ENCODE data around the gene KLF2.

The KLF2 gene

GRCh38 chr19:16308081-16308480 is 16.5 kb upstream of the KLF2 start:
- no peaks in the 10 kb centered on the region for H3K27me3 ChIP-seq (ENCODE audit: insufficient read depth, insufficient read length)

GRCh38 chr19:16309643-16310042 is 15.0 kb upstream of the KLF2 start:
- no peak for TF ChIP-seq SUZ12 (IDR thresholded peaks at IDR 0.05; ENCODE audit: extremely low read depth, insufficient read depth, insufficient read length)
- no peak for TF ChIP-seq ZNF274 (IDR thresholded peaks at IDR 0.05; ENCODE audit: low read depth, low read length)
- TF ChIP-seq YY1 (IDR thresholded peaks at IDR 0.05; ENCODE audit: insufficient read depth, insufficient read length) = no peak
- Histone ChIP-seq H3K27me3 (ENCODE audit: insufficient read depth, insufficient read length) (no peaks in the 10 kb centered on the region), H3K4me1 (ENCODE audit: insufficient read depth, insufficient read length) (peaks cover 5% of the 10 kb centered on the region), H3K36me3 (ENCODE audit: insufficient read depth, insufficient read length, low read length) (no peaks in the 10 kb centered on the region), H3K9ac (ENCODE audit: insufficient read length, low read depth) (no peak overlapping the region), H3K9me3 (ENCODE audit: insufficient read depth, low read length) (no peaks in the 10 kb centered on the region), H3K4me3 (ENCODE audit: insufficient read length, low read depth) (no peak overlapping the region)
- DNase-seq (ENCODE audit: low read depth, low spot score) = no peak

More at GRCh38 chr19:16308081-16308480, 16.5 kb upstream of the KLF2 start:
- Histone ChIP-seq H3K36me3 (ENCODE audit: insufficient read depth, insufficient read length, low read length) (no peaks in the 10 kb centered on the region), H3K9ac (ENCODE audit: insufficient read length, low read depth) (no peak overlapping the region), H3K4me1 (ENCODE audit: insufficient read depth, insufficient read length) (peaks cover 5% of the 10 kb centered on the region), H3K9me3 (ENCODE audit: insufficient read depth, low read length) (no peaks in the 10 kb centered on the region), H3K4me3 (ENCODE audit: insufficient read length, low read depth) (no peak overlapping the region)
- DNase-seq (ENCODE audit: low read depth, low spot score) = no peak
- no peak for TF ChIP-seq ZNF274 (IDR thresholded peaks at IDR 0.05; ENCODE audit: low read depth, low read length)
- no peak for TF ChIP-seq YY1 (IDR thresholded peaks at IDR 0.05; ENCODE audit: insufficient read depth, insufficient read length)
- no peak for TF ChIP-seq SUZ12 (IDR thresholded peaks at IDR 0.05; ENCODE audit: extremely low read depth, insufficient read depth, insufficient read length)

DNA sequence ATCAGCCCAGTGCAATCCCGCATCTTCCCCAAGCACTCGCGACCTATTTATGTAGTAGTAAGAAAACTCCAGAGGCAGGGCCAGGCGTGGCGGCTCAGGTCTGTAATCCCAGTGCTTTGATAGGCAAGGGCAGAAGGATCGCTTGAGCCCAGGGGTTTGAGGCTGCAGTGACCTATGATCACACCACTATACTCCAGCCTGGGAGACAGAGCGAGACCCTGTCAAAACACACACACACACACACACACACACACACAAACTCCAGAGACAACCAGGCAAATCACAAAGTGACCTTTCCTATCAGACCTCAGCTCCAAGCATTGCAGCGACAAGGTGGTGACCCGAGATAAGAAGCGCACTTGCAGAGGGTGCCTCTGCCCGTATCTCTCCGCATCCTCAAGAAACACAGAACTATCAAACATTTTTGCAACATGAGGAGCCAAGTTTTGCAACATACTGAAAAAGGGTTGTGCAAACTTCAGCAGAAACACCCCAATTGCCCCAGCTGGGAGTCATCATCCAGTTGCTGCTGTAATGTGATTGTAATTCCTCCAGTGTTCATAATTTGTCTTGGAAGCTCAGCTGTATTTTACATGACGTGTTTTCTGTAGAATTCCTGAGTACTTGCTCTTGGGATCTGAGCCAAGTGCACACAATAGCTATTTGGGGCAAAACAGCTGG is 8.7 kb upstream of the KLF2 start:
- H3K9me3 ChIP-seq (ENCODE audit: insufficient read depth, low read length) = no peaks in the 10 kb centered on the region; the same call in 1 of the 2 replicates
- H3K9ac ChIP-seq (ENCODE audit: insufficient read length, low read depth) = no peak overlapping the region
- H3K36me3 ChIP-seq (ENCODE audit: insufficient read depth, insufficient read length, low read length) = no peaks in the 10 kb centered on the region
- TF ChIP-seq ZNF274 (IDR thresholded peaks at IDR 0.05; ENCODE audit: low read depth, low read length) (no peak), SUZ12 (IDR thresholded peaks at IDR 0.05; ENCODE audit: extremely low read depth, insufficient read depth, insufficient read length) (no peak), YY1 (IDR thresholded peaks at IDR 0.05; ENCODE audit: insufficient read depth, insufficient read length) (no peak)
- no peaks in the 10 kb centered on the region for H3K27me3 ChIP-seq (ENCODE audit: insufficient read depth, insufficient read length)
- no peak for DNase-seq (ENCODE audit: low read depth, low spot score)
- no peak overlapping the region for H3K4me3 ChIP-seq (ENCODE audit: insufficient read length, low read depth)
- no peaks in the 10 kb centered on the region for H3K4me1 ChIP-seq (ENCODE audit: insufficient read depth, insufficient read length)

- no peak overlapping the region for H3K9ac ChIP-seq (ENCODE audit: insufficient read length, low read depth)
- no peak for DNase-seq (ENCODE audit: low read depth, low spot score)
- no peaks in the 10 kb centered on the region for H3K27me3 ChIP-seq (ENCODE audit: insufficient read depth, insufficient read length)
- TF ChIP-seq YY1 (IDR thresholded peaks at IDR 0.05; ENCODE audit: insufficient read depth, insufficient read length) = no peak
- TF ChIP-seq ZNF274 (IDR thresholded peaks at IDR 0.05; ENCODE audit: low read depth, low read length) = no peak
- TF ChIP-seq SUZ12 (IDR thresholded peaks at IDR 0.05; ENCODE audit: extremely low read depth, insufficient read depth, insufficient read length) = no peak
- H3K36me3 ChIP-seq (ENCODE audit: insufficient read depth, insufficient read length, low read length) = no peaks in the 10 kb centered on the region
- no peak overlapping the region for H3K4me3 ChIP-seq (ENCODE audit: insufficient read length, low read depth)
- no peaks in the 10 kb centered on the region for H3K4me1 ChIP-seq (ENCODE audit: insufficient read depth, insufficient read length)
- no peaks in the 10 kb centered on the region; the same call in 1 of the 2 replicates for H3K9me3 ChIP-seq (ENCODE audit: insufficient read depth, low read length)
Measured at GRCh38 chr19:16316506-16316882, 8.1 kb upstream of the KLF2 start.

DNA sequence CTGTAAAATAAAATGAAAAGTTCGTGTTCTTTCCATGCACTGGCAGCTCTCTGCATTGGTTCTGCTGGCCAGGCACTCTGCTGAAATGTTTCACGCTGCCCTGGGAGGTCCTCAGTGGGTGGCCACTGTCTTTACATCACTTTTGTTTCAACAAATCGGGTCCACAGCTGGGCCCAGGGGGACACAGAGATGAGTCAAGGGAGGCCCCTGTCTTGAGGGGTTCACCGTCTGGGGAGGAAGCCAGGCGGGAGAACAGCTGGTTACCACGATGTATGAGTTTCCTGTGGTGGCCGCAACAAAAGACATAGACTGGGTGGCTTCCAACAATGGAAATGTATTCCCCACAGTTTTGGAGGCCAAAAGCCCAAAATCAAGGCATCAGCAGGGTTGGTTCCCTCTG is 5.1 kb upstream of the KLF2 start:
- no peak for DNase-seq (ENCODE audit: low read depth, low spot score)
- no peak for TF ChIP-seq ZNF274 (IDR thresholded peaks at IDR 0.05; ENCODE audit: low read depth, low read length)
- no peak for TF ChIP-seq SUZ12 (IDR thresholded peaks at IDR 0.05; ENCODE audit: extremely low read depth, insufficient read depth, insufficient read length)
- no peak for TF ChIP-seq YY1 (IDR thresholded peaks at IDR 0.05; ENCODE audit: insufficient read depth, insufficient read length)
- Histone ChIP-seq H3K4me3 (ENCODE audit: insufficient read length, low read depth) (no peak overlapping the region), H3K9me3 (ENCODE audit: insufficient read depth, low read length) (no peaks in the 10 kb centered on the region; the same call in 1 of the 2 replicates), H3K9ac (ENCODE audit: insufficient read length, low read depth) (no peak overlapping the region), H3K36me3 (ENCODE audit: insufficient read depth, insufficient read length, low read length) (no peaks in the 10 kb centered on the region), H3K4me1 (ENCODE audit: insufficient read depth, insufficient read length) (no peaks in the 10 kb centered on the region), H3K27me3 (ENCODE audit: insufficient read depth, insufficient read length) (peaks cover 19% of the 10 kb centered on the region)

DNA sequence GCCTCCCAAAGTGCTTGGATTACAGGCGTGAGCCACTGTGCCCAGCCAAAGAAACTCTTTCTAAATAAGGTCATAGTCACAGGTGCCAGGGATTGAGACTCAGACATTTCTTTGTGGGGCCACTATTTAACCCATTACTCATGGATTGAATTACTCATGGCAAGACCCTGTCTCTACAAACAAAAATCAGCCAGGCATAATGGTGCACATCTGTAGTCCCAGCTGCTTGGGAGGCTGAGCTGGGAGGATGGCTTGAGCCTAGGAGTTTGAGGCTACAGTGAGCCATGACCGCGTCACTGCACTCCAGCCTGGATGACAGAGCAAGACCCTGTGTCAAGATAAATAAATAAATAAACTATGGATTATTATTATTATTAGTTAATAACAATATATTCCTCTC is 3.6 kb upstream of the KLF2 start:
- no peaks in the 10 kb centered on the region; the same call in 1 of the 2 replicates for H3K9me3 ChIP-seq (ENCODE audit: insufficient read depth, low read length)
- TF ChIP-seq YY1 (IDR thresholded peaks at IDR 0.05; ENCODE audit: insufficient read depth, insufficient read length) (no peak), SUZ12 (IDR thresholded peaks at IDR 0.05; ENCODE audit: extremely low read depth, insufficient read depth, insufficient read length) (no peak), ZNF274 (IDR thresholded peaks at IDR 0.05; ENCODE audit: low read depth, low read length) (no peak)
- H3K27me3 ChIP-seq (ENCODE audit: insufficient read depth, insufficient read length) = peaks cover 32% of the 10 kb centered on the region
- H3K4me3 ChIP-seq (ENCODE audit: insufficient read length, low read depth) = no peak overlapping the region
- DNase-seq (ENCODE audit: low read depth, low spot score) = no peak
- no peaks in the 10 kb centered on the region for H3K4me1 ChIP-seq (ENCODE audit: insufficient read depth, insufficient read length)
- H3K36me3 ChIP-seq (ENCODE audit: insufficient read depth, insufficient read length, low read length) = no peaks in the 10 kb centered on the region
- no peak overlapping the region for H3K9ac ChIP-seq (ENCODE audit: insufficient read length, low read depth)

- no peak for TF ChIP-seq SUZ12 (IDR thresholded peaks at IDR 0.05; ENCODE audit: extremely low read depth, insufficient read depth, insufficient read length)
- no peak for TF ChIP-seq ZNF274 (IDR thresholded peaks at IDR 0.05; ENCODE audit: low read depth, low read length)
- TF ChIP-seq YY1 (IDR thresholded peaks at IDR 0.05; ENCODE audit: insufficient read depth, insufficient read length) = no peak
- H3K4me3 ChIP-seq (ENCODE audit: insufficient read length, low read depth) = peak overlapping the region; percentile 72
- H3K4me1 ChIP-seq (ENCODE audit: insufficient read depth, insufficient read length) = no peaks in the 10 kb centered on the region
- peaks cover 72% of the 10 kb centered on the region for H3K27me3 ChIP-seq (ENCODE audit: insufficient read depth, insufficient read length)
- no peak for DNase-seq (ENCODE audit: low read depth, low spot score)
- H3K36me3 ChIP-seq (ENCODE audit: insufficient read depth, insufficient read length, low read length) = peaks cover 11% of the 10 kb centered on the region
- peak overlapping the region; percentile 74 for H3K9ac ChIP-seq (ENCODE audit: insufficient read length, low read depth)
- H3K9me3 ChIP-seq (ENCODE audit: insufficient read depth, low read length) = no peaks in the 10 kb centered on the region
Measured at GRCh38 chr19:16325161-16325527, 518 bp downstream of the KLF2 start.

Measured in NT2/D1 (cell line).